Measurements from ENCODE around the gene KDM3B.
"Not testable (repeated sequence)": the region's sequence is repeated elsewhere in the genome, so short reads cannot be mapped to it uniquely, and the experiment has no call there.

GRCh38 chr5:138410996-138411640 lies 58.6 kb downstream of the KDM3B start:
- TF ChIP-seq USF1 (IDR thresholded peaks at IDR 0.05); NFIC (IDR thresholded peaks at IDR 0.05); EP300 (IDR thresholded peaks at IDR 0.05; ENCODE audit: borderline replicate concordance); CEBPB (IDR thresholded peaks at IDR 0.05); FOXM1 (IDR thresholded peaks at IDR 0.05; ENCODE audit: borderline replicate concordance, low read depth); REST (IDR thresholded peaks at IDR 0.05; ENCODE audit: low read depth); EGR1 (IDR thresholded peaks at IDR 0.05); YY1 (IDR thresholded peaks at IDR 0.05; ENCODE audit: low read depth); TEAD4 (IDR thresholded peaks at IDR 0.05): not testable (repeated sequence)
- peak; percentile 56 for TF ChIP-seq RAD21 (IDR thresholded peaks at IDR 0.05; ENCODE audit: low read depth)

Measured in Ishikawa (cell line).